Upper lobe of left lung (tissue), 6 donors: ENCODE data around the gene KCNE4. TPM values are rescaled to one million over a fixed set of nuclear protein-coding genes. Genes with fewer than 3 reads are reported as not detected.
A peak's percentile ranks its signal among the peaks of the same experiment; 100 is the strongest.

Source experiments
- ATAC-seq, 2 donors: fragments of 200-7000 bp; cut with Tn5 transposase; one replicate each; pipeline ENCODE4 v1.9.1; 2022; ENCODE audit warnings: mild to moderate bottlenecking in 2 of 2, moderate library complexity in 2 of 2; ENCODE audit not compliant: low FRiP score in 2 of 2
- DNase-seq, 2 donors: peaks; one replicate each; pipeline ENCODE4 v3.0.0-alpha.2; 2019 to 2020
- H3K27ac ChIP-seq, 4 donors: fragments of 200-600 bp; sonication (generic); one replicate each; pipeline ENCODE4 v1.5.1; 2016 to 2019
- H3K27me3 ChIP-seq, 4 donors: fragments of 200-600 bp; sonication (generic); one replicate each; pipeline ENCODE4 v1.5.1; 2017 to 2019
- H3K36me3 ChIP-seq, 4 donors: fragments of 200-600 bp; sonication (generic); one replicate each; pipeline ENCODE4 v1.5.1; 2016 to 2019
- H3K4me1 ChIP-seq, 4 donors: fragments of 200-600 bp; sonication (generic); one replicate each; pipeline ENCODE4 v1.5.1; 2018 to 2019
- H3K4me3 ChIP-seq, 4 donors: fragments of 200-600 bp; sonication (generic); one replicate each; pipeline ENCODE4 v1.5.1; 2017 to 2019; ENCODE audit warnings: mild to moderate bottlenecking in 2 of 4, moderate library complexity in 1 of 4
- H3K9me3 ChIP-seq, 4 donors: fragments of 200-600 bp; sonication (generic); one replicate each; pipeline ENCODE4 v1.5.1; 2018 to 2019
- CTCF ChIP-seq, 6 experiments: fragments of 450-650 bp in 4 of 6; fragments of 200-600 bp in 2 of 6; sonication (generic) in 2 of 6; IDR thresholded peaks; one replicate each; pipeline ENCODE4 v1.5.1; 2016 to 2019; ENCODE audit warnings: antibody characterized with exemption in 6 of 6
- EP300 ChIP-seq, 4 donors: sonication (generic); formaldehyde crosslinking; IDR thresholded peaks; one replicate each; pipeline ENCODE4 v1.5.1; 2017; ENCODE audit warnings: antibody characterized with exemption in 4 of 4, control low read depth in 2 of 4
- POLR2A ChIP-seq, 4 donors: fragments of 450-650 bp; IDR thresholded peaks; one replicate each; pipeline ENCODE4 v1.5.1; 2016 to 2017; ENCODE audit warnings: antibody characterized with exemption in 4 of 4, mild to moderate bottlenecking in 2 of 4
- POLR2AphosphoS5 ChIP-seq, 2 donors: sonication (generic); formaldehyde crosslinking; IDR thresholded peaks; one replicate each; pipeline ENCODE4 v1.5.1; 2017; ENCODE audit warnings: antibody characterized with exemption in 2 of 2
- WGBS, 2 donors: methylation state at CpG; one replicate each; pipeline ENCODE4 v1.1.5; 2017 to 2018; 5-methylcytosine and 5-hydroxymethylcytosine counted together
- total RNA-seq, 6 donors: library from RNA; depleted of rRNA in 4 of 6; stranded (reverse); fragments of >200 nt in 4 of 6; gene quantifications; one replicate each; pipeline versions ENCODE4 v1.1.0 to v1.2.1, GENCODE V29; 2016 to 2021
- donor health status: DM: no; HTN: no; CAD: no; lungs with moderate emphysema.
- donor health status: DM: no; HTN: yes; CAD: no; lungs with severe emphysema.

The KCNE4 gene
- total RNA-seq, 6 donors from 2014 or later = 0.20 to 1.9 (median 0.89) TPM; not detected in 1

- H3K4me3 ChIP-seq = no peak overlapping the region
- no peaks in the 10 kb centered on the region for H3K4me1 ChIP-seq
- WGBS, 2 donors = 23 to 26% methylated on average over 7 of the region's 7 CpGs
- no peaks in the 10 kb centered on the region for H3K27me3 ChIP-seq
- no peak for ATAC-seq
- DNase-seq = no peak
- H3K27ac ChIP-seq = no peak overlapping the region
- H3K36me3 ChIP-seq = no peaks in the 10 kb centered on the region
- TF ChIP-seq POLR2A (IDR thresholded peaks at IDR 0.05) (no peak), CTCF (IDR thresholded peaks at IDR 0.05) (no peak), POLR2AphosphoS5 (IDR thresholded peaks at IDR 0.05) (no peak), EP300 (IDR thresholded peaks at IDR 0.05) (no peak)
- no peaks in the 10 kb centered on the region for H3K9me3 ChIP-seq
Measured at GRCh38 chr2:223043164-223043941, 8.6 kb upstream of the KCNE4 start.

DNA sequence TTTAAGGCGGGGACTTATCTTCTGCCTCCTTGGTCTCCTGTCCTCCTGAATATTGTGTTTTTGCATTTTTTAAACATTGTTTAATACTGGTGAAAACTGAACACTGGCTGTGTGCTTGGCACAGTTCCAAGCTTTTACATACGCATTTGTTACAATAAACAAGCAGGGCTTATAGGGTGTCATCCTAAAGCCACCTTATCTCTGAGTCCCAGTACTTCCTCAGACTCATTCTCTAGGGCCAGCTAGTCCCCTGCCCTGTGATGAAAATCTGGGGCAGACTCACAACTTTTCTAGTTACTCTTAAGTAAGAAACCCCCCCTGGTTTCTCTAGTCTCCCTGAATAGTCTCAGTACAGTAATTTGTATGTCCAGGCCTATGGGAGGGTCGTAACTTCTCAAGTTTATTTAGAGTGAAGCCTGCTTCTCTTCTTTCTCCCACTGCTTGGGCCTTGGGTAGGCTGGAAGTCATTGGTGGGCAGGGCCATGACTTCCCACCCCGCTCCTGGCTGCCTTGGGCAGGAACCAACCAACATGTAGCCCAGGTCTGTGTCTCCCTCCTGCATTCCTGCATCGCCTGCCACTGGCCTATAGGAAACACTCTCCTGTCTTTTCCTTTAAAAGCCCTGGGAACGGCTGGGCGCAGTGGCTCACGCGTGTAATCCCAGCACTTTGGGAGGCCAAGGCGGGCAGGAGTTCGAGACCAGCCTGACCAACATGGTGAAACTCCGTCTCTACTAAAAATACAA is 7.7 kb upstream of the KCNE4 start:
- peak in 1 of 2 donors; percentile 4 for DNase-seq
- TF ChIP-seq CTCF (IDR thresholded peaks at IDR 0.05) = no peak
- no peak for TF ChIP-seq EP300 (IDR thresholded peaks at IDR 0.05)
- TF ChIP-seq POLR2AphosphoS5 (IDR thresholded peaks at IDR 0.05) = no peak
- TF ChIP-seq POLR2A (IDR thresholded peaks at IDR 0.05) = no peak
- Histone ChIP-seq H3K27ac (no peak overlapping the region), H3K4me1 (no peaks in the 10 kb centered on the region), H3K9me3 (no peaks in the 10 kb centered on the region), H3K27me3 (no peaks in the 10 kb centered on the region), H3K36me3 (no peaks in the 10 kb centered on the region), H3K4me3 (no peak overlapping the region)
- no peak for ATAC-seq
- WGBS, 2 donors = 90 to 93% methylated on average over 12 of the region's 12 CpGs

DNA sequence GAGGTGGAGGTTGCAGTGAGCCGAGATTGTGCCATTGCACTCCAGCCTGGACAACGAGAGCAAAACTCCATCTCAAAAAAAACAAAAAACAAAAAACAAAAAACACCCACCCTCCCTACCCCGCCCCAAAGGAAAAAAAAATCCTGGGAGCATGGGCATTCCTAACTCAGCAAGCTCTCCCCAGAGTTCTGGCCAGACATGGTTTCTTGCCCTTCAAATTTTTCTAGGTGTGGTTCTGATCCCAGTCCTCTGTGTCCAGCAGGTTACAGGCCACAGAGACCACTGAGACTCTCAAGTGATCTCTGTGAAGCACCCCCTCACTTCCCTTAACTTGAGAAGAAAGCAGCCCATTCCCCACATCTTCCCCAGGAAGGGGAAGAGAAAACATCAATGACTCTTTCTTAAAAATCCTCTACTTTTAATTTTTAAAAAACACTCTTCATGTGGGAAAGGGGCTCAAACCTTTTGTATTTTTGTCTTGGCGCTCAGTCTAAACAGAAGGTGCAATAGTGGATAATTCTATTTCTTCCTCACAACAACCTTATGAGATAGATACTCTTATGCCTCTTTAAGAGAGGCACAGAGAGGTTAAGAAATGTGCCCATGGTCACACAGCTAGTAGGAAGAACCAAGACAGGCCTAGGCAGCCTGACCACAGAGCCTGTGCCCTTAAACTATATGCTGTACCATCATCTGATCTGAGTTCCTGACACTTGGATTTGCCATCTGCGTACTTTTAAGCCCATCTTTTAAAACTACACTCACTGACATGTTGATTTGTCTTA is 6.9 kb upstream of the KCNE4 start:
- Histone ChIP-seq H3K27ac (no peak overlapping the region), H3K9me3 (no peaks in the 10 kb centered on the region), H3K27me3 (no peaks in the 10 kb centered on the region), H3K4me1 (no peaks in the 10 kb centered on the region), H3K4me3 (no peak overlapping the region), H3K36me3 (no peaks in the 10 kb centered on the region)
- WGBS, 2 donors = 92 to 96% methylated on average over 5 of the region's 5 CpGs
- no peak for ATAC-seq
- TF ChIP-seq CTCF (IDR thresholded peaks at IDR 0.05) (no peak), POLR2A (IDR thresholded peaks at IDR 0.05) (no peak), EP300 (IDR thresholded peaks at IDR 0.05) (no peak), POLR2AphosphoS5 (IDR thresholded peaks at IDR 0.05) (no peak)
- no peak for DNase-seq

DNA sequence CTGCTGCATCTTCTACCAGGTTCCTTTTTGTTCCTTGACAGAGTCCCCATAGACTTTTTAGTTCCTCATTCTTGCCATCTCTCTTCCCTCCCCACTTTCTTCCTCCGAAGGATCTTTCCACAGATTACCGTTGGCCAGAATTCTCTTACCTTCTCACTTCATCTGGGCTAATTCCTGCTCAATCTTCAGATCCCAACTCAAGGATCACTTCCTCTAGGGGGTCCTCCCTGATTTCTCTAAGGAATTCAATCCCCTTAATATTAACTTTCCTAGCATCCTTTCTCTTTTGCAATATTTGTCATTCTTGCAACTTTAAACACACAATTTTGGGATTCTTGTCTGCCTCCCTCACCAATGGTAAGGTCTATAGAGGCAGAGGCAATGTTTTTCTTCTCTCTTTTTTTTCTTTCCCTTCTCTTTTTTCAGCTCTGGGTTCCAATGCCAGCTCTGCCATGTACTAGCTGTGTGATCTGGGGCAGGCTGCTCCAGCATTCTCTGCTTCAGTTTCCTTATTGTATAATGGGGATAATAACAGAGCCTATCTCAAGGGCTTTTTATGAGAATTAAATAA is 5.4 kb upstream of the KCNE4 start:
- no peak for ATAC-seq

More for the DNA sequence above, 5.4 kb upstream of the KCNE4 start:
- DNase-seq = no peak
- no peak overlapping the region for H3K4me3 ChIP-seq
- no peak for TF ChIP-seq POLR2AphosphoS5 (IDR thresholded peaks at IDR 0.05)
- TF ChIP-seq POLR2A (IDR thresholded peaks at IDR 0.05) = no peak
- TF ChIP-seq EP300 (IDR thresholded peaks at IDR 0.05) = no peak
- no peak for TF ChIP-seq CTCF (IDR thresholded peaks at IDR 0.05)
- no peaks in the 10 kb centered on the region for H3K9me3 ChIP-seq
- no peaks in the 10 kb centered on the region for H3K4me1 ChIP-seq
- no peaks in the 10 kb centered on the region for H3K36me3 ChIP-seq
- H3K27me3 ChIP-seq = no peaks in the 10 kb centered on the region
- H3K27ac ChIP-seq = no peak overlapping the region
- 57 to 58% methylated on average over 2 of the region's 2 CpGs for WGBS, 2 donors
